Neural crest cell (in vitro differentiated cells): Measurements from ENCODE around the gene CUBN. TPM values are rescaled to one million over a fixed set of nuclear protein-coding genes. Genes with fewer than 3 reads are reported as not detected.
A peak's percentile ranks its signal among the peaks of the same experiment; 100 is the strongest.
"Not testable (repeated sequence)": the region's sequence is repeated elsewhere in the genome, so short reads cannot be mapped to it uniquely, and the experiment has no call there.

Experiments used
- DNase-seq: peaks from one replicate; pipeline ENCODE4 v3.0.0; 2021; ENCODE audit warnings: low read depth, mixed read lengths, low spot score
- H3K27ac Mint-ChIP-seq: one replicate; pipeline ENCODE4 v1.8.0; 2021; ENCODE audit warnings: mild to moderate bottlenecking, mixed read lengths; ENCODE audit not compliant: unreplicated experiment
- H3K27me3 Mint-ChIP-seq: 2 replicates; pipeline ENCODE4 v1.8.0; 2021; ENCODE audit warnings: low read depth, mild to moderate bottlenecking, mixed read lengths
- H3K36me3 Mint-ChIP-seq: 2 replicates; pipeline ENCODE4 v1.8.0; 2021; ENCODE audit warnings: low read depth, mild to moderate bottlenecking, mixed read lengths
- H3K4me1 Mint-ChIP-seq: 2 replicates; pipeline ENCODE4 v1.8.0; 2021; ENCODE audit warnings: mixed read lengths
- H3K4me3 Mint-ChIP-seq: one replicate; pipeline ENCODE4 v1.8.0; 2021; ENCODE audit warnings: mild to moderate bottlenecking, mixed read lengths
- H3K9me3 Mint-ChIP-seq: 2 replicates; pipeline ENCODE4 v1.8.0; 2021; ENCODE audit warnings: mixed read lengths
- total RNA-seq: library from RNA; stranded (reverse); gene quantifications from 2 replicates; pipeline ENCODE4 v1.2.1, GENCODE V29; 2021
- TF ChIP-seq, protein P1 (sequence below): fragments of 200-600 bp; sonication (generic); conservative IDR thresholded peaks from 2 replicates; pipeline ENCODE4 v1.5.0; 2021; ENCODE audit warnings: antibody characterized with exemption, mild to moderate bottlenecking

CUBN gene
- total RNA-seq, 1 donor from 2014 or later, result 2.2 TPM

DNA sequence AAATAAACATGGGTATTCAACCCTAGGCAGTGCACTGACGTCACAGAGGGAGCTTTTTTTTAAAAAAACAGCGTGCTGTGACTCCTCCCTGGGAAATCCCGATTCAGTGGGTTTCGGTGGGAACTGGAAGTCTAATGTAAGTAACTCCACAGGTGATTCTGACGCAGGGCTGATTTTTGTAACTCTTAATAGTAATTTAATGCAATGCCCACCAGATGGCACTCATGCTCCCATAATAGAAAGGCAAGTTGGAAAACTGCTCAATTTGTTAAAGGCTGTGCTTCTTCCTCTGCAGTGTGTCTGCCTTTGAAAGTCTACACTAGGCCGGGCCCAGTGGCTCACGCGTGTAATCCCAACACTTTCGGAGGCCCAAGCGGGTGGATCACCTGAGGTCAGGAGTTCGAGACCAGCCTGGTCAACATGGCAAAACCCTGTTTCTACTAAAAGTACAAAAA, 301.5 kb downstream of the CUBN start:
- H3K9me3 Mint-ChIP-seq, result peaks cover 4% of the 10 kb centered on the region
- no peaks in the 10 kb centered on the region for H3K4me1 Mint-ChIP-seq

DNA sequence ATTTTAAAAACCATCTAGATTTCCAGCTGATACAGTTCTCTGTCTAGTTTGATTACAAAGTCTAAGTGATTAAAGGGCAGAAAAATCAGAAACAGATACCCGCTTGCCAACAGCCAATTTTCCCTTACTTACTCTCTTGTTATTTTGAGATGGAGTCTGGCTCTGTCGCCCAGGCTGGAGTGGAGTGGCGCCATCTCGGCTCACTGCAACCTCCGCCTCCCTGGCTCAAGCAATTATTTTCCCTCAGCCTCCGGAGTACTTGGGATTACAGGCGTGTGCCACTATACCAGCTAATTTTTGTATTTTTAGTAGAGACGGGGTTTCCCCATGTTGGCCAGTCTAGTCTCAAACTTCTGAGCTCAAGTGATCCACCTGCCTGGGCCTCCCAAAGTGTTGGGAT, 302.1 kb downstream of the CUBN start:
- H3K27ac Mint-ChIP-seq, DNase-seq, H3K27me3 Mint-ChIP-seq, H3K4me3 Mint-ChIP-seq, H3K9me3 Mint-ChIP-seq, H3K4me1 Mint-ChIP-seq, H3K36me3 Mint-ChIP-seq: not testable (repeated sequence)

More for the DNA sequence above, 301.5 kb downstream of the CUBN start:
- Mint-ChIP-seq H3K4me3 (no peak overlapping the region), H3K36me3 (peaks cover 4% of the 10 kb centered on the region), H3K27ac (no peak overlapping the region), H3K27me3 (no peaks in the 10 kb centered on the region)
- TF ChIP-seq, protein P1, sequence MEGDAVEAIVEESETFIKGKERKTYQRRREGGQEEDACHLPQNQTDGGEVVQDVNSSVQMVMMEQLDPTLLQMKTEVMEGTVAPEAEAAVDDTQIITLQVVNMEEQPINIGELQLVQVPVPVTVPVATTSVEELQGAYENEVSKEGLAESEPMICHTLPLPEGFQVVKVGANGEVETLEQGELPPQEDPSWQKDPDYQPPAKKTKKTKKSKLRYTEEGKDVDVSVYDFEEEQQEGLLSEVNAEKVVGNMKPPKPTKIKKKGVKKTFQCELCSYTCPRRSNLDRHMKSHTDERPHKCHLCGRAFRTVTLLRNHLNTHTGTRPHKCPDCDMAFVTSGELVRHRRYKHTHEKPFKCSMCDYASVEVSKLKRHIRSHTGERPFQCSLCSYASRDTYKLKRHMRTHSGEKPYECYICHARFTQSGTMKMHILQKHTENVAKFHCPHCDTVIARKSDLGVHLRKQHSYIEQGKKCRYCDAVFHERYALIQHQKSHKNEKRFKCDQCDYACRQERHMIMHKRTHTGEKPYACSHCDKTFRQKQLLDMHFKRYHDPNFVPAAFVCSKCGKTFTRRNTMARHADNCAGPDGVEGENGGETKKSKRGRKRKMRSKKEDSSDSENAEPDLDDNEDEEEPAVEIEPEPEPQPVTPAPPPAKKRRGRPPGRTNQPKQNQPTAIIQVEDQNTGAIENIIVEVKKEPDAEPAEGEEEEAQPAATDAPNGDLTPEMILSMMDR, result peak; percentile 77
- peak; percentile 75 for DNase-seq

DNA sequence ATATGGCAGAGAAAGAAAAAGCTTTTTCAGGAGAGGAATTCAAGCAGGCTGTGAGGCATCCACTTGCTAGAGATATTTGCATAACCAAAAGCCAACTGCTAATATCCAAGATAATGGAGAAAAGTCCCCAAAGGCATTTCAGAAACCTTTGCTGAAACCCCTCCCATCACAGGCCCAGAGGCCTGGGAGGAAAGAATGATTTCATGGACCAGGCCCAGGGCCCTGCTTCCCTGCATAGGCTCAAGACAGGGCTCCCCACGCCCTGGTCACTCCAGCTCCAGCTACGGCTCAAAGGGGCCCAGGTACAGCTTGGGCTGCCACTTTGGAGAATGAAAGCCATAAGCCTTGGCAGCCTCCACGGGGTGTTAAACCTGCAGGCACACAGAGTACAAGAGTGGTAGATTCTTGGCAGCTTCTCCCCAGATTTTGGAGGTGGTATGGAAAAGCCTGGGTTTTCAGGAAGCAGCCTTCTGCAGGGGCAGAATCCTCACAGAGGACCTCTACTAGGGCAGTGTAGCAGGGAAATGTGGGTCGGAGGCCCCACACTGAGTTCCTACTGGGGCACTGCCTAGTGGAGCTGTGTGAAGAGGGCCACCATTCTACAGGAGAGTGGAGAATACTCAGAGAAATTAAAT, 306.8 kb downstream of the CUBN start:
- peaks cover 33% of the 10 kb centered on the region for H3K27me3 Mint-ChIP-seq
- H3K4me1 Mint-ChIP-seq, result peaks cover 7% of the 10 kb centered on the region
- no peak for DNase-seq
- TF ChIP-seq, protein P1, result no peak
- peaks cover 15% of the 10 kb centered on the region for H3K36me3 Mint-ChIP-seq
- H3K9me3 Mint-ChIP-seq, result peaks cover 14% of the 10 kb centered on the region
- no peak overlapping the region for H3K4me3 Mint-ChIP-seq
- H3K27ac Mint-ChIP-seq, result no peak overlapping the region

DNA sequence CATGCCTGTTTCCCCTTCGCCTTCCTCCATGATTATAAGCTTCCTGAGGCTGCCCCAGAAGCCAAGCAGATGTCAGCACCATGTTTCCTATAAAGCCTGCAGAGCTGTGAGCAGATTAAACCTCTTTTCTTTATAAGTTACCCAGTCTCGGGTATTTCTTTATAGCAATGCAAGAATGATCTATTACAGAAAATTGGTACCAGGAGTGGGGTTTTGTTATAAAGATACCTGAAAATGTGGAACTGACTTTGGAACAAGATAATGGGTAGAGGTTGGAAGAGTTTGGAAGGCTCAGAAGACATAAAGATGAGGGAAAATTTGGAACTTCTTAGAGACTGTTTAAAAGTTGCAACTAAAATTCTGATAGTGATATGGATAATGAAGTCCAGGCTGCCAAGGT, 307.6 kb downstream of the CUBN start:
- Mint-ChIP-seq H3K4me1 (peaks cover 12% of the 10 kb centered on the region), H3K9me3 (peaks cover 14% of the 10 kb centered on the region), H3K27me3 (peaks cover 35% of the 10 kb centered on the region), H3K4me3 (no peak overlapping the region), H3K27ac (no peak overlapping the region), H3K36me3 (peaks cover 15% of the 10 kb centered on the region)
- no peak for DNase-seq
- TF ChIP-seq, protein P1, result no peak

DNA sequence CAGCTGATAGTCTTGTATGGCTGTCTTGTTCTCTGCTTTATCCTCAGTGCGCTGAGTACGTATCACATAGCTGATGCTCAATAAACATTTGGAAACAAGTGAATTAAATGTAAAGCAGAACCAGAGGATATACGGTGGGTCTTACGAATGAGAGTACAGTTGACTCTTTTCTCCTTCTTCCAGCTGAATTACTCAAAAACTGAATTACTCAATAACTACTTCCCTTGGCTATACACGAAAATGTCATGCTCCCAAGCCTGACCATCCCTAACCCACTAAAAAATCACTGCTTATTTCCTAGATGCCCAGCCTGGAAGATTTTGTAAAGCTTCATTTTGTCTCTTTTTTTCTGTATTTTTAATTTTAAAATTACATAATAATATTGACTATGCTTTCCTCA, 309.2 kb downstream of the CUBN start:
- no peak overlapping the region for H3K4me3 Mint-ChIP-seq
- no peak overlapping the region for H3K27ac Mint-ChIP-seq
- TF ChIP-seq, protein P1, result no peak
- peaks cover 15% of the 10 kb centered on the region for H3K36me3 Mint-ChIP-seq
- peaks cover 35% of the 10 kb centered on the region for H3K27me3 Mint-ChIP-seq
- peaks cover 14% of the 10 kb centered on the region for H3K9me3 Mint-ChIP-seq
- peaks cover 24% of the 10 kb centered on the region for H3K4me1 Mint-ChIP-seq
- no peak for DNase-seq

DNA sequence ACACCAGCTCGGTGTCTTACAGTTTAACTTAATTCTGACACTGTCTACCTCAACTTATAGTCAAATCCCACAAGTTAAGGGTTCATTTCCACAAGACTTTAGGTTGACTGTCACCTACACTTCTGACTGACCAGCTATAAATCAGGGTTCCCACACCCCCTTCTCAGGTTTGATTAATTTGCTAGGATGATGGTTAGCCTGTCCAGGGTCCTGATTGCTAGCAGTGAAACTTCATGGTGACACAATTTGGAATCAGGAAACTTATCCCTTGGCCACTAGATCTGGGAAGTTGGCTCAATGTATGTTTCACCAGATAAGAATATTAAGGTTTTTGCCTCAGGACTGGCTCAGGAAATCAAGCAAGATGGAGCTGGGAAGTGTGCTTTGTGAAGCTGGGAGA, 309.6 kb downstream of the CUBN start:
- no peak overlapping the region for H3K27ac Mint-ChIP-seq
- H3K4me3 Mint-ChIP-seq, result no peak overlapping the region
- no peak for DNase-seq
- peaks cover 35% of the 10 kb centered on the region for H3K27me3 Mint-ChIP-seq
- H3K9me3 Mint-ChIP-seq, result peaks cover 14% of the 10 kb centered on the region
- H3K36me3 Mint-ChIP-seq, result peaks cover 15% of the 10 kb centered on the region
- H3K4me1 Mint-ChIP-seq, result peaks cover 27% of the 10 kb centered on the region
- TF ChIP-seq, protein P1, result no peak
